ENCODE measurements around the gene SNUPN. TPM values are rescaled to one million over a fixed set of nuclear protein-coding genes. Genes with fewer than 3 reads are reported as not detected.

The SNUPN gene
- total and polyA plus RNA-seq, 10 of the 15 experiments (the other 5 are each of a cell fraction or from before 2014, with no cell fraction given): 19.0 to 50.3 (median 32.5) TPM

GRCh38 chr15:75639709-75640482 is 14.4 kb upstream of the SNUPN start, which contains the start of gene IMP3 (continued):
- no peak for TF ChIP-seq FOXM1 (IDR thresholded peaks at IDR 0.05; ENCODE audit: low read depth, low read length)
- TF ChIP-seq POLR2AphosphoS5 (IDR thresholded peaks at IDR 0.05; ENCODE audit: low read length): peak; percentile 99
- 0 out of 2 replicates have a peak, but pooled peaks have one; percentile 6 for TF ChIP-seq PKNOX1 (IDR thresholded peaks at IDR 0.05)
- TF ChIP-seq PAX5 (IDR thresholded peaks at IDR 0.05; ENCODE audit: borderline replicate concordance, low read depth, low read length): peak; percentile 24; the same call in 1 of the 2 replicates
- TF ChIP-seq RUNX3 (IDR thresholded peaks at IDR 0.05; ENCODE audit: low read length): peak; percentile 73
- TF ChIP-seq MAX (IDR thresholded peaks at IDR 0.05; ENCODE audit: low read depth, low read length): peak; percentile 90
- peak; percentile 97 for TF ChIP-seq NFYB (IDR thresholded peaks at IDR 0.05; ENCODE audit: insufficient read depth, low read depth, low read length)
- TF ChIP-seq CHD1 (IDR thresholded peaks at IDR 0.05; ENCODE audit: low read depth, low read length): no peak
- peak; percentile 22 for TF ChIP-seq NR2C1 (IDR thresholded peaks at IDR 0.05)
- 0 out of 2 replicates have a peak, but pooled peaks have one; percentile 49 for TF ChIP-seq ZBTB33 (IDR thresholded peaks at IDR 0.05)
- 0 out of 2 replicates have a peak, but pooled peaks have one; percentile 2 for TF ChIP-seq MEF2A (IDR thresholded peaks at IDR 0.05; ENCODE audit: insufficient read depth, low read depth, low read length)
- TF ChIP-seq JUNB (IDR thresholded peaks at IDR 0.05): no peak
- TF ChIP-seq ZNF24 (IDR thresholded peaks at IDR 0.05): no peak
- TF ChIP-seq NR2F1 (conservative IDR thresholded peaks at IDR 0.05): peak; percentile 87
- no peak for TF ChIP-seq BMI1 (IDR thresholded peaks at IDR 0.05; ENCODE audit: borderline replicate concordance)
- no peak; the same call in 1 of the 2 replicates for TF ChIP-seq USF2 (IDR thresholded peaks at IDR 0.05; ENCODE audit: borderline replicate concordance, low read depth, low read length)
- TF ChIP-seq E4F1 (IDR thresholded peaks at IDR 0.05; ENCODE audit: borderline replicate concordance, partially characterized antibody): peak; percentile 51
- peak; percentile 19; the same call in 1 of the 2 replicates for TF ChIP-seq CREM (IDR thresholded peaks at IDR 0.05; ENCODE audit: low read depth)
- TF ChIP-seq SIN3A (IDR thresholded peaks at IDR 0.05; ENCODE audit: low read depth, low read length): no peak; the same call in 1 of the 2 replicates
- peak; percentile 36 for TF ChIP-seq SMAD1 (IDR thresholded peaks at IDR 0.05; ENCODE audit: low read depth, partially characterized antibody)
- peak; percentile 97 for TF ChIP-seq LARP7 (IDR thresholded peaks at IDR 0.05)
- peak; percentile 88; the same call in 1 of the 2 replicates for TF ChIP-seq RCOR1 (conservative IDR thresholded peaks at IDR 0.05; ENCODE audit: low read depth, low read length)
- TF ChIP-seq CBX3 (IDR thresholded peaks at IDR 0.05; ENCODE audit: borderline replicate concordance, low read depth): no peak
- peak; percentile 28 to 62; a peak in 2 of 3 replicates for TF ChIP-seq EGR1 (IDR thresholded peaks at IDR 0.05; ENCODE audit: borderline replicate concordance in 1 of 2, low read depth in 2 of 2, low read length in 2 of 2)
- peak; percentile 75; the same call in 1 of the 2 replicates for TF ChIP-seq DPF2 (IDR thresholded peaks at IDR 0.05)
